Suprapubic skin (tissue), 4 donors: ENCODE results near the gene PLCL1.

Source experiments
- CTCF ChIP-seq, 2 donors: fragments of 200-600 bp in 1 of 2; fragments of 450-650 bp in 1 of 2; sonication (generic) in 1 of 2; IDR thresholded peaks; one replicate each; pipeline ENCODE4 v1.5.1; 2016 to 2019; ENCODE audit warnings: antibody characterized with exemption in 2 of 2, mild to moderate bottlenecking in 1 of 2, moderate library complexity in 1 of 2
- EP300 ChIP-seq: sonication (generic); formaldehyde crosslinking; IDR thresholded peaks from one replicate; pipeline ENCODE4 v1.6.1; 2017; ENCODE audit warnings: antibody characterized with exemption
- POLR2A ChIP-seq, 2 donors: fragments of 450-650 bp; IDR thresholded peaks; one replicate each; pipeline ENCODE4 v1.6.1; 2017; ENCODE audit warnings: antibody characterized with exemption in 2 of 2, mild to moderate bottlenecking in 2 of 2, moderate library complexity in 2 of 2
- POLR2AphosphoS5 ChIP-seq, 3 donors: sonication (generic); formaldehyde crosslinking; IDR thresholded peaks; one replicate each; pipeline ENCODE4 v1.6.1; 2017; ENCODE audit warnings: antibody characterized with exemption in 3 of 3

GRCh38 chr2:197782126-197782525 lies 22.3 kb upstream of the PLCL1 start:
- TF ChIP-seq POLR2A (IDR thresholded peaks at IDR 0.05) (no peak), CTCF (IDR thresholded peaks at IDR 0.05) (no peak), EP300 (no peak), POLR2AphosphoS5 (IDR thresholded peaks at IDR 0.05) (no peak)
